HG03575 (cell line): ENCODE measurements around the gene KLHL29.

ENCODE experiments used
- ATAC-seq: cut with Tn5 transposase; IDR thresholded peaks from one replicate; pipeline ENCODE4 v1.9.1; 2021; ENCODE audit not compliant: unreplicated experiment, insufficient number of reproducible peaks, low FRiP score; ENCODE audit errors: extremely low read depth

Gene KLHL29

GRCh38 chr2:23482607-23483006 lies 97.6 kb downstream of the KLHL29 start:
- no peak for ATAC-seq

GRCh38 chr2:23483791-23484190 lies 98.8 kb downstream of the KLHL29 start:
- ATAC-seq: no peak

GRCh38 chr2:23484275-23484674 lies 99.3 kb downstream of the KLHL29 start:
- no peak for ATAC-seq

- ATAC-seq: no peak
Measured at GRCh38 chr2:23484767-23485166, 99.8 kb downstream of the KLHL29 start.

GRCh38 chr2:23485261-23485660 lies 100.3 kb downstream of the KLHL29 start:
- ATAC-seq: no peak

- ATAC-seq: no peak
Measured at GRCh38 chr2:23485841-23486683, 101.1 kb downstream of the KLHL29 start.

- no peak for ATAC-seq
Measured at GRCh38 chr2:23486684-23487075, 101.7 kb downstream of the KLHL29 start.

- ATAC-seq: no peak
Measured at GRCh38 chr2:23487735-23488492, 102.9 kb downstream of the KLHL29 start.

- ATAC-seq: no peak
Measured at GRCh38 chr2:23488584-23488983, 103.6 kb downstream of the KLHL29 start.

GRCh38 chr2:23489471-23490322 lies 104.7 kb downstream of the KLHL29 start:
- no peak for ATAC-seq

- ATAC-seq: no peak
Measured at GRCh38 chr2:23491591-23492336, 106.8 kb downstream of the KLHL29 start.

- ATAC-seq: no peak
Measured at GRCh38 chr2:23492337-23492675, 107.3 kb downstream of the KLHL29 start.

- no peak for ATAC-seq
Measured at GRCh38 chr2:23492921-23493320, 107.9 kb downstream of the KLHL29 start.

GRCh38 chr2:23493846-23494245 lies 108.9 kb downstream of the KLHL29 start:
- no peak for ATAC-seq

- ATAC-seq: no peak
Measured at GRCh38 chr2:23494286-23494685, 109.3 kb downstream of the KLHL29 start.

GRCh38 chr2:23495661-23496114 lies 110.7 kb downstream of the KLHL29 start:
- ATAC-seq: no peak

- no peak for ATAC-seq
Measured at GRCh38 chr2:23496456-23496855, 111.5 kb downstream of the KLHL29 start.

GRCh38 chr2:23497063-23497462 lies 112.1 kb downstream of the KLHL29 start:
- no peak for ATAC-seq

GRCh38 chr2:23497536-23497935 lies 112.6 kb downstream of the KLHL29 start:
- ATAC-seq: no peak
